RPMI7951 (cell line): Measurements from ENCODE around the gene MGME1. TPM values are rescaled to one million over a fixed set of nuclear protein-coding genes. Genes with fewer than 3 reads are reported as not detected.
"Not testable (repeated sequence)": the region's sequence is repeated elsewhere in the genome, so short reads cannot be mapped to it uniquely, and the experiment has no call there.

ENCODE experiments used
- DNase-seq: peaks from one replicate; pipeline ENCODE4 v3.0.0-alpha.2; 2012; ENCODE audit warnings: low read depth
- total RNA-seq: library from RNA; depleted of rRNA; stranded (reverse); fragments of >200 nt; shearing (Covaris generic); gene quantifications from 2 replicates; pipeline ENCODE4 v1.2.3, GENCODE V29; 2014; rRNA removed

The MGME1 gene
- total RNA-seq, 1 experiment from 2014 or later, result 26.0 TPM

DNA sequence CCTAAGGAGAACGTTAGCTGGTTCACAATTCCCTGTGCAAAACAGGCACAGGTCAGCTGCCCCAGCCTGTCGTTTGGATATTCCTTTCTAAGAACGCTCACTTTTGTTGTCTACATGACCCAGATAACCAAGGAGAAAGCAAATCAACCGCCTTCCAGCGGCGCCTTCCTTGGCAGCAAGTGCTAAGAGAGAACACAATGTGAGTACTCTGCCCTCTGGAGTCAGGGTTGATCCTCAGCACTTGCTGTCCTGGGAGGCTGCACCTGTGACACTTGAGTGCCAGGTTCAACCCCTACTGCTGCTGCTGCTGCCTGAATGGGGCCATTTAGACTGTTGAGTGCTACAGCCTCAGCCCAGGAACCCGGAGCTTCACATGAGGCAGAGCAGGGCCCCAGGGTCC, 52.1 kb downstream of the MGME1 start:
- DNase-seq, result no peak

GRCh38 chr20:18024606-18025127, 55.8 kb downstream of the MGME1 start:
- no peak for DNase-seq

DNA sequence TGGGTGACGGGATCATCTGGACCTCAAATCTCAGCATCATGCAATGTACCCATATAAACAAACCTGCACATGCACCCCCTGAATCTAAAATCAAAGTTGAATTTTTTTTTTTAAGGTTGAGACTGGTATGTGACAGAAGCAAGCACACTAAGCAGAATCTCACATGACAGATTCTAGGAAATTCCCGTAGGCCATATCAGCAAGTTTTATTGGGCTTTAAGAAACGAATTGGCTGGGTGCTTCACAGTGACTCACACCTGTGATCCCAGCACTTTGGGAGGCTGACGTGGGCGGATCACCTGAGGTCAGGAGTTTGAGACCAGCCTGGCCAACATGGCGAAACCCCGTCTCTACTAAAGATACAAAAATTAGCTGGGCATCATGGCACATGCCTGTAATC, 58.2 kb downstream of the MGME1 start:
- DNase-seq, result not testable (repeated sequence)

- DNase-seq, result no peak
Observed at GRCh38 chr20:18030020-18030419, 61.2 kb downstream of the MGME1 start.

DNA sequence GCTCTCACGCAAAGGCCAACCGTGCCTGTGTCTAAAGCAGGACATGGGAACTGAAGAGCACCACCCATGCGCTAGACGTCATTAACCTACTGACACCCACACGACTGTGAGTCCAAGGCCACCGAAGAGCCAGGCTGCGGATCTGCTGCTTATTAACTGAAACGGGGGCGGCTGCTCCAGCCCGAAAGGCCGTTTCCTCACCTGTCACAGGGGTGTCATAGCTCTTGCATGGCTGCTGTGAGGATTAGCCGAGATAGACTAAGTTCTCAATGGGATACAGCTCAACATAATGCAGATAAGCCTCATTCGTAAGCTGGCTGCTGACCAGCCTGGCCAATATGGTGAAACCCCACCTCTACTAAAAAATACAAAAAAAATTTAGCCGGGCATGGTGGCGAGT, 62.2 kb downstream of the MGME1 start:
- no peak for DNase-seq

DNA sequence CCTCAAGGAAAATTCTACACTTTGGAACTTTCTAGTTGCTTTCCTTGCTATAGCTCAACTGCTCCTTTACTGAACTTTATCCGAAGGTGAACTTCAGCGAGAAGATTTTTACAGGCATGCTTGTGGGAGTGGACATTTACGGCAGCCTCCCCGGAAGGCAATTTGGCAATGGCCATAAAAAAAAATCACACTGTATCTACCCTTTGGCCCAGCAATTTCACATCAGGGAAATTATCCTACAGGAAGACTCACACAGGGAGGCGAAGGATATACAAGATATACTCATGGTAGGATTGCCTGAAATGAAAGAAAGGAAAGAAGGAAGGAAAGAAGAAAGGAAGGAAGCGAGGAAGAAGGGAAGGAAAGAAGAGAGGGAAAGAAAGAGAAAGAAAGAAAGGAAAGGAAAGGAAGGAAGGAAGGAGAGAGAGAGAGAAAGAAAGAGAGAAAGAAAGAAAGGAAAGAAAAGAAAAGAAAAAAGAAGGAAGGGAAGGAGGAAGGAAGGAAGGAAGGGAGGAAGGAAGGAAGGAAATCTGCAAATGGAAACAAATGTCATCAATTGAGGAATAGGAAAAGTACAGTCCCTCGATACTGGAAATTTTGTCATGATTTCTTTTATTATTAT, 63.2 kb downstream of the MGME1 start:
- no peak for DNase-seq

DNA sequence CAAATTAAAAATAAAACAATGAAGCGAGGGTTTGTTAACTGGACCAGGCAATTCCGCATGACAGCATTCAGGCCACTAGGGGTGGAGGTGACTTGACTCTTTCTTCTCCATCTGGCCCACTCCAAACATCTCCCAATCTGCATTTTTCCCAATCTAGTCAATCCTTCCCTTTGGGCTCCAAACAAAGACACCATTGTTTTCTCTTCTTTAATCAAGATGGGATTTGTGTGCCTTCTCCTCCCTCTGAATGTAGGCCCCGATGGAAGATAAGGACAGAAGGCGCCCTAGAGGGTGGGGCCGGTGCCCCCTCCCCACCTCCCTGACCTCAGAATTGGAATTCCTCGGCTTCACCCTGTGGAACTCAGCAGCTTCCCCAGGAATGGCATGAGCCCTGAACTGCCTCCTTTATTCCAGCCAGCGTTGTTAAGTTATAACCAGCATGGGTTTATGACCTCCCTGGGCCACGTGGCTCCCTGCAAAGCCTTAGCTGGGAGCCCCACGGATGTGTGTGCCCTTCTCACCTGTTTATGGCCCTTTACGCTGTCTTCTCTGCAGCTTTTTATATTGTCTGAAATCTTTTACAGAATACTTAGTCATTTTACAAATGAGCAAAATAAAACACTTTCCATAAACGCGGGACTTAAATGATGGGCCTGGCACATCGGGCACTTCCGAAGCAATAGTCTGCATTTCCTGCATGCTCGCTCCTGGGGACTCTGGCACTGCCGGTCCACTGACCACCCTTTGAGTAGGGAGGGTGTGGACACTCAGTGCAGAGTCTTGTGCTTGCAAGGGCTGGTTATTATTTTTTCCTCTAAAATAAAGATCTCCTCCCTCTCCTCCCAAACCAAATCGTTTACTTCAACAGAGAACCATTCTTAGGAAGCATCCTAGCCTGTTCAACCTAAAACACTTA, 64.4 kb downstream of the MGME1 start:
- peak; percentile 51 for DNase-seq

DNA sequence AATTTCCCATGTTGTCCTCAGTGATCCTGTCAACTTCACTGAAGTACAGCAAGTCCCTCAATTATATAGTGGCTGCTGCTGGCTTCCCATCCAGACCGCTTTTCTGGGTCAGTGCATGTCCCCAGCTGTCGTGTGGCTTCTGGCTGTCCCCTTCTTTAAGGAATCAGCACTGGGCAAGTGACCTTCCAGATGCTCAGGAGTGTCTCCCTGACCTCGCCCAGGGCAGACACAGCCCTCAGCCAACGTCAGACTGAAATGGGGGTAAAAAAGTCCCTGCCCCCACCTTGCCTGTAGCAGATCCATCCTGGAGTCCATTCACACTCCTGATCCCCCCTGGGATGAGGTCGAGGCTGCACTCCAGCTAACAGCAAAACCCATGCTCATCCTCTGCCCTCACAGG, 65.2 kb downstream of the MGME1 start:
- no peak for DNase-seq

- DNase-seq, result no peak
Observed at GRCh38 chr20:18039063-18039462, 70.2 kb downstream of the MGME1 start.

Other genes starting within 250 kb of the MGME1 start
- 187 and 228 TPM in 2 replicates for gene SNX5, start 224 bp upstream of the MGME1 start, total RNA-seq
- not detected in 2 replicates for gene OVOL2, start 88.9 kb downstream of the MGME1 start, total RNA-seq
- 12.6 and 13.9 TPM in 2 replicates for gene KAT14, start 168.8 kb downstream of the MGME1 start, total RNA-seq
- gene PET117, start 168.8 kb downstream of the MGME1 start, total RNA-seq, result 17.9 and 23.8 TPM in 2 replicates